DOHH2 (cell line): Measurements from ENCODE around the gene PCNX2.

Experiments
- EZH2phosphoT487 ChIP-seq: fragments of 200-600 bp; sonication (generic); IDR thresholded peaks from 2 replicates; pipeline ENCODE4 v1.6.1; 2017; ENCODE audit warnings: borderline replicate concordance, mild to moderate bottlenecking, antibody characterized with exemption, low read length, moderate library complexity, mixed read lengths
- TF ChIP-seq, protein P1 (sequence below): fragments of 200-600 bp; sonication (generic); IDR thresholded peaks from one replicate; pipeline ENCODE4 v1.5.1; 2014; ENCODE audit warnings: antibody characterized with exemption, mild to moderate bottlenecking, low read depth, low read length; ENCODE audit not compliant: poor library complexity, severe bottlenecking

DNA sequence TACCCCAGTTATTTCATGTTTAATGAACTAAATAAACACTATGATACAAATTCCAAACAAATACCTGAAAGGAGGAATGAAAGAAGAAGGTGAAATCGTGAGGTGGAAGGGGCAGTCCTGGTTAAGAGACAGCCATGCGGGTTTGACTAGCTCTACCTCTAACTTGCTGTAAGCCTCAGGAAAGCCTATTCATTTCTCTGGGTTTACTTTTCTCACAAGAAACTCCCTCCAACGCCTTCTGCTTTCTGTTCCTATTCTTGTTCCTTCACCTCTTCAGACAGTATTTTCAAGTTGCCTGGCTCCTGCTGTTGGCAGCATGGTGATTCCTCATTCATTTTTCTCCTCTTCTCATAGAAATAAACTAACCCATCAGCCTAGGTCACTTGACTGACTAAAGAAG, 252.7 kb downstream of the PCNX2 start:
- TF ChIP-seq, protein P1, sequence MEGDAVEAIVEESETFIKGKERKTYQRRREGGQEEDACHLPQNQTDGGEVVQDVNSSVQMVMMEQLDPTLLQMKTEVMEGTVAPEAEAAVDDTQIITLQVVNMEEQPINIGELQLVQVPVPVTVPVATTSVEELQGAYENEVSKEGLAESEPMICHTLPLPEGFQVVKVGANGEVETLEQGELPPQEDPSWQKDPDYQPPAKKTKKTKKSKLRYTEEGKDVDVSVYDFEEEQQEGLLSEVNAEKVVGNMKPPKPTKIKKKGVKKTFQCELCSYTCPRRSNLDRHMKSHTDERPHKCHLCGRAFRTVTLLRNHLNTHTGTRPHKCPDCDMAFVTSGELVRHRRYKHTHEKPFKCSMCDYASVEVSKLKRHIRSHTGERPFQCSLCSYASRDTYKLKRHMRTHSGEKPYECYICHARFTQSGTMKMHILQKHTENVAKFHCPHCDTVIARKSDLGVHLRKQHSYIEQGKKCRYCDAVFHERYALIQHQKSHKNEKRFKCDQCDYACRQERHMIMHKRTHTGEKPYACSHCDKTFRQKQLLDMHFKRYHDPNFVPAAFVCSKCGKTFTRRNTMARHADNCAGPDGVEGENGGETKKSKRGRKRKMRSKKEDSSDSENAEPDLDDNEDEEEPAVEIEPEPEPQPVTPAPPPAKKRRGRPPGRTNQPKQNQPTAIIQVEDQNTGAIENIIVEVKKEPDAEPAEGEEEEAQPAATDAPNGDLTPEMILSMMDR, result no peak
- TF ChIP-seq EZH2phosphoT487, result no peak
